ENCODE results near the gene PIK3CD. TPM values are rescaled to one million over a fixed set of nuclear protein-coding genes. Genes with fewer than 3 reads are reported as not detected.

PIK3CD gene
- total and polyA plus RNA-seq, 4 donors = 1.8 to 11.3 (median 3.4) TPM

DNA sequence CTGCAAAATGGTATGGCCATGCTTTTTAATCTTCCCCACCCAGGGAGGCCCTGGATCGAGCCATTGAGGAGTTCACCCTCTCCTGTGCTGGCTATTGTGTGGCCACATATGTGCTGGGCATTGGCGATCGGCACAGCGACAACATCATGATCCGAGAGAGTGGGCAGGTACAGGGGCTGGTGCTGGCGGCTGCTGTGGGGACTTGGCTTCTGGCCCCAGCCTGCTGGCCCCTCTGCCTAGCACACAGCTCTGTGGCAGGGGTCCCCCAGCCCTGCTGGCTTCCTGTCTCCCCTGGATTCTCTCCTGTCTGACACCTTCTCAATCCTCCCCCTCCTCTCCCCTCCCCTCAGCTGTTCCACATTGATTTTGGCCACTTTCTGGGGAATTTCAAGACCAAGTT lies 72.4 kb downstream of the PIK3CD start:
- H3K9me3 ChIP-seq (ENCODE audit: control insufficient read depth in 4 of 4, low read length in 3 of 4) = no peaks in the 10 kb centered on the region
- H3K36me3 ChIP-seq (ENCODE audit: control insufficient read depth in 4 of 4, insufficient read depth in 3 of 4, low read depth in 1 of 4, low read length in 3 of 4) = peaks cover 0 to 10% (median 4%) of the 10 kb centered on the region in 4 donors
- no peaks in the 10 kb centered on the region for H3K27me3 ChIP-seq (ENCODE audit: control insufficient read depth in 4 of 4, insufficient read depth in 4 of 4, low read length in 3 of 4)
- TF ChIP-seq NR2F2 (IDR thresholded peaks at IDR 0.05) (no peak), RAD21 (IDR thresholded peaks at IDR 0.05) (no peak), EGR1 (IDR thresholded peaks at IDR 0.05; ENCODE audit: low read depth in 2 of 2) (no peak), GABPA (IDR thresholded peaks at IDR 0.05 in 1 of 2, conservative IDR thresholded peaks at IDR 0.05 in 1 of 2) (no peak), FOXA1 (IDR thresholded peaks at IDR 0.05) (no peak), JUND (IDR thresholded peaks at IDR 0.05) (no peak), TAF1 (conservative IDR thresholded peaks at IDR 0.05) (no peak), HNF4A (conservative IDR thresholded peaks at IDR 0.05) (no peak), RXRA (IDR thresholded peaks at IDR 0.05) (no peak), FOXA2 (IDR thresholded peaks at IDR 0.05) (no peak)
- TF ChIP-seq, protein P1, sequence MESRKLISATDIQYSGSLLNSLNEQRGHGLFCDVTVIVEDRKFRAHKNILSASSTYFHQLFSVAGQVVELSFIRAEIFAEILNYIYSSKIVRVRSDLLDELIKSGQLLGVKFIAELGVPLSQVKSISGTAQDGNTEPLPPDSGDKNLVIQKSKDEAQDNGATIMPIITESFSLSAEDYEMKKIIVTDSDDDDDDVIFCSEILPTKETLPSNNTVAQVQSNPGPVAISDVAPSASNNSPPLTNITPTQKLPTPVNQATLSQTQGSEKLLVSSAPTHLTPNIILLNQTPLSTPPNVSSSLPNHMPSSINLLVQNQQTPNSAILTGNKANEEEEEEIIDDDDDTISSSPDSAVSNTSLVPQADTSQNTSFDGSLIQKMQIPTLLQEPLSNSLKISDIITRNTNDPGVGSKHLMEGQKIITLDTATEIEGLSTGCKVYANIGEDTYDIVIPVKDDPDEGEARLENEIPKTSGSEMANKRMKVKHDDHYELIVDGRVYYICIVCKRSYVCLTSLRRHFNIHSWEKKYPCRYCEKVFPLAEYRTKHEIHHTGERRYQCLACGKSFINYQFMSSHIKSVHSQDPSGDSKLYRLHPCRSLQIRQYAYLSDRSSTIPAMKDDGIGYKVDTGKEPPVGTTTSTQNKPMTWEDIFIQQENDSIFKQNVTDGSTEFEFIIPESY (IDR thresholded peaks at IDR 0.05) = no peak
- TF ChIP-seq, protein P2, sequence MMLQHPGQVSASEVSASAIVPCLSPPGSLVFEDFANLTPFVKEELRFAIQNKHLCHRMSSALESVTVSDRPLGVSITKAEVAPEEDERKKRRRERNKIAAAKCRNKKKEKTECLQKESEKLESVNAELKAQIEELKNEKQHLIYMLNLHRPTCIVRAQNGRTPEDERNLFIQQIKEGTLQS (IDR thresholded peaks at IDR 0.05) = no peak
- TF ChIP-seq, protein P3, sequence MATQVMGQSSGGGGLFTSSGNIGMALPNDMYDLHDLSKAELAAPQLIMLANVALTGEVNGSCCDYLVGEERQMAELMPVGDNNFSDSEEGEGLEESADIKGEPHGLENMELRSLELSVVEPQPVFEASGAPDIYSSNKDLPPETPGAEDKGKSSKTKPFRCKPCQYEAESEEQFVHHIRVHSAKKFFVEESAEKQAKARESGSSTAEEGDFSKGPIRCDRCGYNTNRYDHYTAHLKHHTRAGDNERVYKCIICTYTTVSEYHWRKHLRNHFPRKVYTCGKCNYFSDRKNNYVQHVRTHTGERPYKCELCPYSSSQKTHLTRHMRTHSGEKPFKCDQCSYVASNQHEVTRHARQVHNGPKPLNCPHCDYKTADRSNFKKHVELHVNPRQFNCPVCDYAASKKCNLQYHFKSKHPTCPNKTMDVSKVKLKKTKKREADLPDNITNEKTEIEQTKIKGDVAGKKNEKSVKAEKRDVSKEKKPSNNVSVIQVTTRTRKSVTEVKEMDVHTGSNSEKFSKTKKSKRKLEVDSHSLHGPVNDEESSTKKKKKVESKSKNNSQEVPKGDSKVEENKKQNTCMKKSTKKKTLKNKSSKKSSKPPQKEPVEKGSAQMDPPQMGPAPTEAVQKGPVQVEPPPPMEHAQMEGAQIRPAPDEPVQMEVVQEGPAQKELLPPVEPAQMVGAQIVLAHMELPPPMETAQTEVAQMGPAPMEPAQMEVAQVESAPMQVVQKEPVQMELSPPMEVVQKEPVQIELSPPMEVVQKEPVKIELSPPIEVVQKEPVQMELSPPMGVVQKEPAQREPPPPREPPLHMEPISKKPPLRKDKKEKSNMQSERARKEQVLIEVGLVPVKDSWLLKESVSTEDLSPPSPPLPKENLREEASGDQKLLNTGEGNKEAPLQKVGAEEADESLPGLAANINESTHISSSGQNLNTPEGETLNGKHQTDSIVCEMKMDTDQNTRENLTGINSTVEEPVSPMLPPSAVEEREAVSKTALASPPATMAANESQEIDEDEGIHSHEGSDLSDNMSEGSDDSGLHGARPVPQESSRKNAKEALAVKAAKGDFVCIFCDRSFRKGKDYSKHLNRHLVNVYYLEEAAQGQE (IDR thresholded peaks at IDR 0.05) = no peak
- no peak for DNase-seq (ENCODE audit: low spot score)
- no peaks in the 10 kb centered on the region for H3K4me1 ChIP-seq (ENCODE audit: control insufficient read depth in 4 of 4, insufficient read depth in 4 of 4, low read length in 3 of 4)
- H3K9ac ChIP-seq (ENCODE audit: low read depth in 1 of 2, low read length in 2 of 2) = no peak overlapping the region
- no peak overlapping the region for H3K4me3 ChIP-seq (ENCODE audit: low read depth in 1 of 3, low read length in 3 of 3)
- WGBS = 97% methylated on average over 6 of the region's 6 CpGs
- H3K27ac ChIP-seq (ENCODE audit: low read depth in 1 of 2, low read length in 2 of 2) = no peak overlapping the region

DNA sequence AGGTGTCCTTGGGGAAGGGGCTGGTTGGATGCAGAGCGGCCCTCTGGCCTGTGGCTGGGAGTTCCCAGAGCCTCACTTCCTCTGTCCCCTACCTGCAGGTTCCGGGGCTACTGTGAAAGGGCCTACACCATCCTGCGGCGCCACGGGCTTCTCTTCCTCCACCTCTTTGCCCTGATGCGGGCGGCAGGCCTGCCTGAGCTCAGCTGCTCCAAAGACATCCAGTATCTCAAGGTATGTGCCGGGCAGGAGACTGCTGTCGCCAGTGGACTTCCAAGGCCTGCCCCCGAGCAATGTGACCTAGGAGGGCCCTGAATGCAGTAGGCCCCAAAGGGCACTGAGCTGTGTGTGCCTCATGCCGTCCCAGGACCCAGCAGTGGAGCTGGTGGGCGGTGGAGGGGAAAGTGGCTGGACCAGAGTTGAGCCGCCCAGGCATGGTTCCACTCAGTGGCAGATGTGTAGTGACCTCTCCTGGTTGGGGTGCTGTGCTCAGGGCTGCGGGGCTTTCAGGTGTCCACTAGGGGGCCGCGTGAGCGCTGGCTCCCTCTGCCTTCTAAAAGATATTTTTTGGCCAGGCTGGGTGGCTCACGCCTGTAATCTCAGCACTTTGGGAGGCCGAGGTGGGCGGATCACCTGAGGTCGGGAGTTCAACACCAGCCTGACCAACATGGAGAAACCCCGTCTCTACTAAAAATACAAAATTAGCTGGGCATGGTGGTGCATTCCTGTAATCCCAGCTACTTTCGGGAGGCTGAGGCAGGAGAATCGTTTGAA lies 73.4 kb downstream of the PIK3CD start:
- H3K27ac ChIP-seq (ENCODE audit: low read depth in 1 of 2, low read length in 2 of 2) = no peak overlapping the region
- WGBS = 78% methylated on average over 24 of the region's 24 CpGs
- H3K9ac ChIP-seq (ENCODE audit: low read depth in 1 of 2, low read length in 2 of 2) = no peak overlapping the region
- peak; percentile 56 to 73 for TF ChIP-seq RAD21 (IDR thresholded peaks at IDR 0.05)
- no peak for TF ChIP-seq TAF1 (conservative IDR thresholded peaks at IDR 0.05)
- no peak for TF ChIP-seq FOXA1 (IDR thresholded peaks at IDR 0.05)
- TF ChIP-seq, protein P4, sequence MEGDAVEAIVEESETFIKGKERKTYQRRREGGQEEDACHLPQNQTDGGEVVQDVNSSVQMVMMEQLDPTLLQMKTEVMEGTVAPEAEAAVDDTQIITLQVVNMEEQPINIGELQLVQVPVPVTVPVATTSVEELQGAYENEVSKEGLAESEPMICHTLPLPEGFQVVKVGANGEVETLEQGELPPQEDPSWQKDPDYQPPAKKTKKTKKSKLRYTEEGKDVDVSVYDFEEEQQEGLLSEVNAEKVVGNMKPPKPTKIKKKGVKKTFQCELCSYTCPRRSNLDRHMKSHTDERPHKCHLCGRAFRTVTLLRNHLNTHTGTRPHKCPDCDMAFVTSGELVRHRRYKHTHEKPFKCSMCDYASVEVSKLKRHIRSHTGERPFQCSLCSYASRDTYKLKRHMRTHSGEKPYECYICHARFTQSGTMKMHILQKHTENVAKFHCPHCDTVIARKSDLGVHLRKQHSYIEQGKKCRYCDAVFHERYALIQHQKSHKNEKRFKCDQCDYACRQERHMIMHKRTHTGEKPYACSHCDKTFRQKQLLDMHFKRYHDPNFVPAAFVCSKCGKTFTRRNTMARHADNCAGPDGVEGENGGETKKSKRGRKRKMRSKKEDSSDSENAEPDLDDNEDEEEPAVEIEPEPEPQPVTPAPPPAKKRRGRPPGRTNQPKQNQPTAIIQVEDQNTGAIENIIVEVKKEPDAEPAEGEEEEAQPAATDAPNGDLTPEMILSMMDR (IDR thresholded peaks at IDR 0.05; ENCODE audit: low read depth, low read length, missing input control) = peak; percentile 59
- TF ChIP-seq, protein P3 (IDR thresholded peaks at IDR 0.05) = no peak
- TF ChIP-seq, protein P5, sequence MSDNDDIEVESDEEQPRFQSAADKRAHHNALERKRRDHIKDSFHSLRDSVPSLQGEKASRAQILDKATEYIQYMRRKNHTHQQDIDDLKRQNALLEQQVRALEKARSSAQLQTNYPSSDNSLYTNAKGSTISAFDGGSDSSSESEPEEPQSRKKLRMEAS (IDR thresholded peaks at IDR 0.05) = no peak
- H3K4me3 ChIP-seq (ENCODE audit: low read depth in 1 of 3, low read length in 3 of 3) = no peak overlapping the region
- peaks cover 0 to 11% (median 5%) of the 10 kb centered on the region in 4 donors for H3K36me3 ChIP-seq (ENCODE audit: control insufficient read depth in 4 of 4, insufficient read depth in 3 of 4, low read depth in 1 of 4, low read length in 3 of 4)
- no peaks in the 10 kb centered on the region for H3K27me3 ChIP-seq (ENCODE audit: control insufficient read depth in 4 of 4, insufficient read depth in 4 of 4, low read length in 3 of 4)
- no peaks in the 10 kb centered on the region for H3K9me3 ChIP-seq (ENCODE audit: control insufficient read depth in 4 of 4, low read length in 3 of 4)
- DNase-seq (ENCODE audit: low spot score) = peak; percentile 50
- H3K4me1 ChIP-seq (ENCODE audit: control insufficient read depth in 4 of 4, insufficient read depth in 4 of 4, low read length in 3 of 4) = no peaks in the 10 kb centered on the region

Measured in liver (tissue), 9 donors.